NB4 (cell line): ENCODE measurements around the gene POP4.

Experiments used
- CTCF ChIP-seq: IDR thresholded peaks from one replicate; pipeline ENCODE4 v1.5.1; 2012; ENCODE audit warnings: low read depth, low read length
- POLR2A ChIP-seq: IDR thresholded peaks from 2 replicates; pipeline ENCODE4 v1.6.1; 2011; ENCODE audit warnings: mild to moderate bottlenecking; ENCODE audit not compliant: insufficient read length; ENCODE audit errors: extremely low read depth

- TF ChIP-seq CTCF (no peak), POLR2A (no peak)
Observed at GRCh38 chr19:29596885-29597525, 9.1 kb upstream of the POP4 start.
